GM21447 (cell line): ENCODE data around the gene TUB.

Source experiments
- ATAC-seq: cut with Tn5 transposase; IDR thresholded peaks from one replicate; pipeline ENCODE4 v1.9.1; 2021; ENCODE audit not compliant: unreplicated experiment

The TUB gene

DNA sequence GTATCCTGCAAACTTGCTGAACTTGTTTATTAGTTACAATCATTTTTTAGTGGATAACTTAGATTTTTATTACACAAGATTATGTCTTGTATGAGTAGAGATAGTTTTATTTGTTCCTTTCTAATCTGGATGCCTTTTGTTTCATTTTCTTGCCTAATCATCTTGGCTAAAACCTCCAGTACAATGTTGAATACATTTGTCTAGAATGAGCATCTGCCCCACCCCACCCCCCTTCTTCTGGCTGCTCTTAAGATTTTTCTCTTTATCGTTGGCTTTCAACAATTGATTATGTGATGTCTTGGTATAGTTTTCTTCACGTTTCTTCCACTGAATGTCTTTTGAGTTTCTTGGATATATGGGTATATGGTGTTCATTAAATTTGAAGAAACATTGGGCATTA, 37.3 kb upstream of the TUB start:
- no peak for ATAC-seq

- no peak for ATAC-seq
These were observed 35.2 kb upstream of the TUB start for GRCh38 chr11:8045839-8046238.

DNA sequence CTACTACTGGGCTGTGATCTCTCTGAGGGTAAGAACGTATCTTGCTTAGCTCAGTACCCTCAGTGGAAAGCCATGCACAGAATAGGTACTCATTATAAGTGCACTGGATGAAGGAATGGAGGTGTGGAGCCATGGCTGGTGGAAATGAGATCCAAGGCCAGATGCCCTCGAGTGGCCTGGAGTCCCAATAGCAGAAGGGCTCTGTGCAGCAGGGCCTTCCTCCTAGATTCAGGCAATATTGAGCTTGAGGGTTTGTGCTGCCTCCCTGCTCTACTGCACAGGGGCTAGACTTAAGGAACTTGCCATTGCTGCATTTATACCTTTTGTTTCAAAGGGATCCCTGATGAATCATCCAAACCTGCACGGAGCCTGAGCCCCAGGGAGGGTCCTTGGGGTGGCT, 33.6 kb upstream of the TUB start:
- no peak for ATAC-seq

DNA sequence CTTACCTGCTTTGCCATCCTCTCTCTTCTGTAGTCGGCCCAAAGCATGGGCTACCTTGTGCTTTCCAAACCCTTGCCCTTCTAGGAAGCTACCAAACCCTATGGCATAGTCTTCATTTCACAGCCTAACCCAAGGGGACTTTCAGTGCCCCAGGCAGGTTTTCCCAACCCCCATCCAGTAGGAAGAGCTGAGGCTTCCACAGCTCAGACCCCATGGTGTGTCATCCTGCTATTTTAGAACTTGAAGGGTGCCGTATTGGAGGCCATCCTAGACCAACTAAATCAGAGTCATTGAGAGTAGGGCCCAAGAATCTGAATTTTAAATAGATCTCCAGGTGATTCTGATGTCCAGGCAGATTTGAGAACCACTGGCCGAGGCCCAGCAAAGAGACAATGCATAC, 31.9 kb upstream of the TUB start:
- ATAC-seq, result no peak

GRCh38 chr11:8055091-8055835, 25.7 kb upstream of the TUB start:
- ATAC-seq, result no peak

- ATAC-seq, result no peak
These were observed 25.0 kb upstream of the TUB start for GRCh38 chr11:8055836-8056526.

DNA sequence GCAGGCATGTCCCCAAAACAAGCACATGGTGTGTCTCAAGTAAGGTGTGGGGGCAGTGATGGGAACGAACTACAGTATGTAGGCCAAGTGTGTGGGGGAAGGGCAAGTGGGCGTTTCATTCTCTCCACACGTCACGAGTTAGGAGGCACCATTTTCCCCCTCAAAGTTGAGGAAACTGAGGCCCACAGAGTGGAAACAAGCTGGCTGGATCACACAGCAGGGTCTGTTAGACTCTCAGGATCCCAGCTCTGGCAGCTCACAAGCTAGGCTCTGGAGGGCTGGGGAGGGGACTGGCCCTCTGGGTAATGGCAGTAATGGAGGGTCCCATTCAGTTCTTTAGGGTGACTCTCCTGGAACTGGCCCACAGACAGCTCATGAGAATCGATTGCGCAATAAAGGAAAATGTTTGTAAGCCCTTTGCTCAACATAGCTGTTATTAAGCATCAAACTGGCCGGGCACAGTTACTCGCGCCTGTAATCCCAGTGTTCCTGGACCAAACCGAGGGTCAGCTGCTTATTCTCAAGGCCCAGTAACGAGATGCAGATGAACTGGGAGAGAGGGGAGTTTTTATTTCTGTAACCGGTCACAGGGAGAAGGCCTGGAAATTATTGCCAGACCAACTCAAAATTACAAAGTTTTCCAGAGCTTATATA, 24.1 kb upstream of the TUB start:
- no peak for ATAC-seq

DNA sequence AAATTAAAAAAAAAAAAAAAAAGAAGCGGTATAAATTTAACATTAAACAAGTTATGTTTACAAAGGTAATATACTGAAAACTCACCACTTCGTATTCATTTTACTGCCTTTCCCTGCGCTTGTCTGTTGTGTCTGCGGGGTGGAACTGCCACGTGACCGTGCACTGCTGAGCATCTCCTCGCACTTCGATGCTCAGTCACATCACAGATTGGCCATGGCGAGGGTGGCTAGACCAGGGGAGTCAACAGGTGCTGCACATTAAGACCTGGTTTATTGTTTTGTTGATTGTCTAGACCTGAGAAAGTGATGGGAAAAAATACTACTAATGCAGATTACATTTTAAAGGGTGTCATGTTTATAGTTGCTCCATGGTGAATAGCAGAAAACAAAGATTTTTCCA, 22.8 kb upstream of the TUB start:
- no peak for ATAC-seq

- no peak for ATAC-seq
These were observed 22.0 kb upstream of the TUB start for GRCh38 chr11:8059030-8059429.

DNA sequence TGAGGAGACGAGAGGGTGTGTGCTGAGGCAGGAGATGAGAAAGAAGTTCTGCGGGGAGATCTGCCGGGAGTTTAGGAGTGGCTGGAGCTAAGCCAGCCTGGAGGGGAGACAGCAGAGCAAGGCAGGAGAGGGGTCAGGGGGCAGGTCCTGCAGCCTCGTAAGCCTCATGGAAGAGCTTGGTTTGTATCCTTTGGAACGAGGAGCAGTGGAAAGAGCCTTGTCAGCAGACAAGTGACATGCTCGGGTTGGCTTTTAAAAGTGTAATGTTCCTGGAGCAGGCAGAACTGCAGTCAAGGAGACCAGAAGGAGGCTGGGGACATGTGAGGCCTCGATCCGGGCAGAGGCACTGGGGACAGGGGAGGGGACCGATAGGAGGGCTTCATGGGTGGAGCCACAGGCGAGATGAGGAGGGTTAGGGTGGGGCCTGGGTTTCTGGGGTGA, 21.4 kb upstream of the TUB start:
- no peak for ATAC-seq

DNA sequence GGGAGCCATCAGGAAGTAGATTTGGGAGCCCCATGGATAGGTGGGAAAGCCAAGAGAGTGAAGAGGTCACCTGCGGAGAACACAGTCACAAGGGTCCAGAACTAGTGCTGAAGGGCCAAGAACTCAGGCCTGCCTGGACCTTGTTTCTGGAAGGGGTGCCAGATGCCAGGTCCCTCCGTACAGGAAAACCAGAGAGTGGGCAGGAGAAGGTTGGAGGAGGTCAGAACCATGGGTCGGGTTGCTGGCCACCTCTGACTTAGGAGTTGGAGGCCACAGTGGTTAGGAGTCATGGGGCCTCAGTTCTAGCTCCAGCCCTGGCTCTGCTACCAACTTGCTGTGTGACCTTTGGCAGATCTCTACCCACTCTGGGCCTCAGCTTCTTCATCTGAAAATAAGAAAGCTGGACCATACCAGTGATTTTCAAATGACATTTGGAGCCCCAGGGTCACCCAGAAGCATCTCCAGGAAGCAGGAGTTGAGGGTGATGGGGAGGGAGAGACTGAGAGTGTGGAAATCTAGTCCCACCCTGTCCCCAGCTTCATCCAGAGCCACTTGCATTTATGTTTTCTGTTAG, 20.8 kb upstream of the TUB start:
- no peak for ATAC-seq

GRCh38 chr11:8060801-8061554, 20.0 kb upstream of the TUB start:
- ATAC-seq, result no peak

DNA sequence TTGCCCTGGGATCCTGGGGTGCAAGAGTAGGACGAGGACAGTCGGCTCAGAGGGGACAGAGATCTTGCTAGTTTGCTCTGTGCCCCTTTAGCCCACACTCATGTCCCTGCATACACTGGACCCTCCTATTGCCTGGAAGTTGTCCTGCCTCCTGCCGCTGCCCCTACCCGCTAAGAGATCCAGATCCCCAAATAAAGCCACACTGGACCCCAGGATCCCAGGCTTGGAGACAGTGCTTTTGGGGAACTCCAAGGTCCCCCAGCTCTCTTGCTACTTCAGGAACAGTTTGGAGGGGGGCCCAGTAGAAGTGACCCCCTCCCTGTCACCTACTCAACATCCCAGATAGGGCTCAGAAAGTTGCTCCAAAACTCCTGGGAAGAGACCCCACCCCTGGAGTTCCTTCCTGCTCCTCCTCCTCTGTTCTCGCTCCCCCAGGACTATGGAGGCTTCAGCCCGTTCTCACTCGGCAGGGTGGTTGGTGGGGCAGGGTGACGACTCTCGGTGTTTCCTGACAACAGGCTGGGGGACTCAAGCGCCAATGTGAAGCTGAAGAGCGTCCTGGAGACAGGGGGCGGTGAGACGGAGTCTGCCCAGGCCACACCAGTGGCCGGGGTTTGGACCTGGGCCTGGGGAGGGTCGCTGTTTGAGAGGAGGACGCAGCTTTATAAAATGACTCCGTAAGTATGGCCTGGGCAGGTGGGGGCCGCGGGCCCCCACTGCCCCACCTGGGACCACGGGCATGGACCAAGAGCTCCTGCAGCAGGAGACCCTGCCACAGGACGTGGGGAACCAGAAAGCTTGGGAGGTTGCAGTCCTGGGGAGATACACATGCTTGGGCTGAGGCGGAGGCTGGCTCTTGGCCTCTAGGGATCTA, 19.2 kb upstream of the TUB start:
- no peak for ATAC-seq

DNA sequence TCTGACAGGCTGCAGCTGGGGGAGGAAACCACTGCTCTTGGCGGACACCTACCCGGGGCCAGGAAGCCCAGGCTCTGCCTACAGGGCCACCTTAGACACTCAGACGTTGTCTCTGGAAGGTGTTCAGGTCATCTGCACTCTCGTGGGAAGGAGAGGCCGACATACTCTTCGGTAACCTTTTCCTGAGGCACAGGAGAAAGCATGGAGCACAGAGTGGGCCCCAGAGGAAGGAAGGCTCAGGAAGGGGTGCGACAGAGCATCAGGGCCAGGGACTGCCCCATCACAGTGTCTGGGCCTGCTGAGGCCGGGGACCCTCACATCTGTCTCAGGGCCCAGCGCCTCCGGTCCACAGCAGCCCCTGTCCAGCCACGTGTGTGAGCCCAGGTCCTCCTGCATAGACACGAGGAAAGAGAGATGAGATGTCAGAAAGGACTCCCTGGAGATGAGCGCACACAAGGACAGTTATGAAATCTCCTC, 18.2 kb upstream of the TUB start:
- ATAC-seq, result no peak

GRCh38 chr11:8063324-8063723, 17.7 kb upstream of the TUB start:
- ATAC-seq, result no peak

DNA sequence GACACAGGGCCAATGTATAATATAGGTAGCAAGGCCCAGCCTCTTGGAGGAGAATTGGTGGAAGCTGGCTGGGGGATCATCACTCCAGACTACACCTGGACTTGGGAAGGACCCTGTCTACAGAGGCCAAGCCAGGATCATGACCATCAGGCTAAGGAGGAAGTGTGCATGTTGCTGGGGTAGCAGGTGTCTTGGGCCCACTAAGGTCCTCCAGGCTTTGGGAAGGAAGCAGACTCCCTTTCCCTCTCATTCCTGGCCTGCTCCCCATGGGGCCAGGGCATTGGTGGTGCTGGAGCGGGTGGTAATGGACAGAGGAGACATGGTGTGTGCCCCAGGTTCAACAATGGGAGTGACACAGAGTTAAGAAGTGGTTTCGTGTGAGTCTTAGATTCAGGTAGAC, 16.0 kb upstream of the TUB start:
- ATAC-seq, result no peak

- ATAC-seq, result no peak
These were observed 14.7 kb upstream of the TUB start for GRCh38 chr11:8066036-8066910.

DNA sequence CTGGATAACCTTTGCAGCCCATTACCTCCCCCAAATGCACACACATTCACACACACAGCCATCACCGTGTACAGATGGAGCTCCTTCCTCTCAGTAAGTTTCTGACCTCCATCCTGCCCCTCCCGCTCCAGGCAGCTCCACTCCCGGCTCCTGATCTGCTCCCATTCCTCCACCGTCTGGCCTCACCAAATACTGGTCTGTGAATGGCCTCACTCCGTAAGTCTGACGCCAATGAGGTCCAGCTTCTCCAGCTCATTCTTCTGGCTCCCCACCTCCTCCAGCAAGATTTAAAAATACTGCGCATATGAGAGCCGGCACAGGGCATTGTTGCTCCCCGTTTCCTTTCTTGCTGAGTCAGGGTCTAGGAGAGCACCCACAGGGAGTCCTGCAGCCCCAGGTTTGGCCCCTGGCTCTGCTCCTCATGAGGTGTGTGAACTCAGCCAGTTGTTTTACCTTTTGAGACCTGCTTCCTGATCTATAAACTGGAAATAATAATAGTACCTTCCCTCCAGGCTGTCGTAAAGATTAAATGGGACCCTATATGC, 14.0 kb upstream of the TUB start:
- no peak for ATAC-seq

- no peak for ATAC-seq
These were observed 13.5 kb upstream of the TUB start for GRCh38 chr11:8067567-8067928.
